ENCODE measurements around the gene MEIOB. TPM values are rescaled to one million over a fixed set of nuclear protein-coding genes. Genes with fewer than 3 reads are reported as not detected.

The MEIOB gene
- total RNA-seq, 1 donor, result not detected

DNA sequence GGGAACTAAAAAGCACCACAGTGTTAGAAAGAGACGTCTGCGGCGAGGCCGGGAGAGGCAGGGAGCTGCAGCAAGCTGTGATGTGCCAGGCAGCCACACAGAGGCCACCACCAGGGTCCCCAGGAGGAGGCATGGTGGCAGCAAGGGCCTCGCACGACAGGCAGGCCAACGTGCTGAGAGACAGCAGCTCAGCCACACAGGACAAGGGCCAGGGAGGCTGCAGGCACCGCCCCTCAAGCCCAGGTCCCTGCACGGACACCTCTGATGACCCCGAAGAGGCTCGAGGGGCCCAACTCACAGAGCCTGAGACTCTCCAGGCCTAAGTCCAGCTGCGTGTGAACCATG, 51.0 kb downstream of the MEIOB start:
- Histone ChIP-seq H3K9me3 (ENCODE audit: low read depth, low read length) (no peaks in the 10 kb centered on the region), H3K4me1 (ENCODE audit: insufficient read depth, low read length) (peaks cover 6% of the 10 kb centered on the region), H3K36me3 (ENCODE audit: insufficient read depth, low read length) (peaks cover 21% of the 10 kb centered on the region), H3K79me2 (ENCODE audit: insufficient read depth, low read length) (peaks cover 31% of the 10 kb centered on the region), H4K20me1 (ENCODE audit: insufficient read depth, low read length) (peaks cover 11% of the 10 kb centered on the region), H3K27me3 (ENCODE audit: insufficient read depth, low read length) (no peaks in the 10 kb centered on the region), H3K4me3 (ENCODE audit: insufficient read depth, low read length) (no peak overlapping the region), H3K27ac (ENCODE audit: low read depth, low read length) (no peak overlapping the region), H2AFZ (ENCODE audit: low read length) (no peak overlapping the region), H3K4me2 (ENCODE audit: insufficient read depth, low read length) (no peak overlapping the region)
- TF ChIP-seq, protein P1, sequence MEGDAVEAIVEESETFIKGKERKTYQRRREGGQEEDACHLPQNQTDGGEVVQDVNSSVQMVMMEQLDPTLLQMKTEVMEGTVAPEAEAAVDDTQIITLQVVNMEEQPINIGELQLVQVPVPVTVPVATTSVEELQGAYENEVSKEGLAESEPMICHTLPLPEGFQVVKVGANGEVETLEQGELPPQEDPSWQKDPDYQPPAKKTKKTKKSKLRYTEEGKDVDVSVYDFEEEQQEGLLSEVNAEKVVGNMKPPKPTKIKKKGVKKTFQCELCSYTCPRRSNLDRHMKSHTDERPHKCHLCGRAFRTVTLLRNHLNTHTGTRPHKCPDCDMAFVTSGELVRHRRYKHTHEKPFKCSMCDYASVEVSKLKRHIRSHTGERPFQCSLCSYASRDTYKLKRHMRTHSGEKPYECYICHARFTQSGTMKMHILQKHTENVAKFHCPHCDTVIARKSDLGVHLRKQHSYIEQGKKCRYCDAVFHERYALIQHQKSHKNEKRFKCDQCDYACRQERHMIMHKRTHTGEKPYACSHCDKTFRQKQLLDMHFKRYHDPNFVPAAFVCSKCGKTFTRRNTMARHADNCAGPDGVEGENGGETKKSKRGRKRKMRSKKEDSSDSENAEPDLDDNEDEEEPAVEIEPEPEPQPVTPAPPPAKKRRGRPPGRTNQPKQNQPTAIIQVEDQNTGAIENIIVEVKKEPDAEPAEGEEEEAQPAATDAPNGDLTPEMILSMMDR (IDR thresholded peaks at IDR 0.05; ENCODE audit: extremely low read depth, low read depth, low read length), result no peak
- no peak for DNase-seq (ENCODE audit: insufficient read length, low spot score, missing footprints)

GRCh38 chr16:1820096-1820945, 51.6 kb downstream of the MEIOB start:
- no peak overlapping the region for H3K27ac ChIP-seq (ENCODE audit: low read depth, low read length)
- H3K4me2 ChIP-seq (ENCODE audit: insufficient read depth, low read length), result no peak overlapping the region
- peaks cover 22% of the 10 kb centered on the region for H3K36me3 ChIP-seq (ENCODE audit: insufficient read depth, low read length)
- TF ChIP-seq, protein P1 (IDR thresholded peaks at IDR 0.05; ENCODE audit: extremely low read depth, low read depth, low read length), result no peak
- no peak for DNase-seq (ENCODE audit: insufficient read length, low spot score, missing footprints)
- H2AFZ ChIP-seq (ENCODE audit: low read length), result no peak overlapping the region
- no peaks in the 10 kb centered on the region for H3K9me3 ChIP-seq (ENCODE audit: low read depth, low read length)
- no peaks in the 10 kb centered on the region for H3K27me3 ChIP-seq (ENCODE audit: insufficient read depth, low read length)
- H3K4me1 ChIP-seq (ENCODE audit: insufficient read depth, low read length), result no peaks in the 10 kb centered on the region
- peaks cover 25% of the 10 kb centered on the region for H3K79me2 ChIP-seq (ENCODE audit: insufficient read depth, low read length)
- no peak overlapping the region for H3K4me3 ChIP-seq (ENCODE audit: insufficient read depth, low read length)
- H4K20me1 ChIP-seq (ENCODE audit: insufficient read depth, low read length), result peaks cover 11% of the 10 kb centered on the region

GRCh38 chr16:1819611-1820010, 52.4 kb downstream of the MEIOB start:
- Histone ChIP-seq H2AFZ (ENCODE audit: low read length) (no peak overlapping the region), H3K27ac (ENCODE audit: low read depth, low read length) (no peak overlapping the region), H3K36me3 (ENCODE audit: insufficient read depth, low read length) (peaks cover 27% of the 10 kb centered on the region), H3K9me3 (ENCODE audit: low read depth, low read length) (no peaks in the 10 kb centered on the region), H3K4me3 (ENCODE audit: insufficient read depth, low read length) (no peak overlapping the region), H4K20me1 (ENCODE audit: insufficient read depth, low read length) (peaks cover 11% of the 10 kb centered on the region), H3K79me2 (ENCODE audit: insufficient read depth, low read length) (peaks cover 20% of the 10 kb centered on the region), H3K4me1 (ENCODE audit: insufficient read depth, low read length) (no peaks in the 10 kb centered on the region), H3K4me2 (ENCODE audit: insufficient read depth, low read length) (no peak overlapping the region), H3K27me3 (ENCODE audit: insufficient read depth, low read length) (no peaks in the 10 kb centered on the region)
- no peak for DNase-seq (ENCODE audit: insufficient read length, low spot score, missing footprints)
- TF ChIP-seq, protein P1 (IDR thresholded peaks at IDR 0.05; ENCODE audit: extremely low read depth, low read depth, low read length), result no peak

DNA sequence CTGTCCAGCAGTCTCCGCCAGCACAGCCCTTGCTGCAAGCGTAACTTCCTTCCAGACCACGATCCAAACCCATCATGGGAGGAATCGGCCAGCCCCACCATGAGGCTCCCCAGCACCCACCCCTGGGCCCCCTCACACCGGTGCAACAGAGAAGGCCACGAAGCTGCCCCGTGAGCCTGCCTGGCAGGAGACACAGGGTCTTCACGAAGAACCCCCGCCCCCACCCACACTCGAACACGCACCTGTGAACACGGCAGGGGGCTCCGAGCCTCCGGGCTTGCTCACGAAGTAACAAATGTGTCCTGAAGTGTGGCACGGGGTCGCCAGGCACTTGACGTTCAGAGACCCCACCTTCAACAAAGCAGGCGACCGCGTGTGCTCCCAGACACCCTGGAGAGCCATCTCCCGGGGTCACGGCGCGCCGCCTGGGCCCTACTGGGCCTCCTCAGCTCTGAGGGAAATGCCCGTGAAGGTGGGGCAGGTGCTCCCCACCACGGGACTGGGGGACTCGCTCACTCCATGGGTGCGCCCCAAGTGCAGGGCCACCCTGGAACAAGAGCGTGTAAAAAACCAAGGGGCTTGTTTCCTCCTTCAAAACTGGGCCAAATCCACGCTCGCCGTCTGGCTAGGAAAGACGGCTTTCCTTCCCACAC, 53.0 kb downstream of the MEIOB start:
- Histone ChIP-seq H3K27ac (ENCODE audit: low read depth, low read length) (no peak overlapping the region), H3K9me3 (ENCODE audit: low read depth, low read length) (no peaks in the 10 kb centered on the region), H3K4me2 (ENCODE audit: insufficient read depth, low read length) (no peak overlapping the region), H3K27me3 (ENCODE audit: insufficient read depth, low read length) (no peaks in the 10 kb centered on the region), H3K4me1 (ENCODE audit: insufficient read depth, low read length) (no peaks in the 10 kb centered on the region), H3K36me3 (ENCODE audit: insufficient read depth, low read length) (peaks cover 27% of the 10 kb centered on the region), H3K79me2 (ENCODE audit: insufficient read depth, low read length) (peaks cover 14% of the 10 kb centered on the region), H2AFZ (ENCODE audit: low read length) (no peak overlapping the region), H4K20me1 (ENCODE audit: insufficient read depth, low read length) (peaks cover 7% of the 10 kb centered on the region), H3K4me3 (ENCODE audit: insufficient read depth, low read length) (no peak overlapping the region)
- TF ChIP-seq, protein P1 (IDR thresholded peaks at IDR 0.05; ENCODE audit: extremely low read depth, low read depth, low read length), result no peak
- DNase-seq (ENCODE audit: insufficient read length, low spot score, missing footprints), result no peak
